Dermis lymphatic vessel endothelial cell (primary cell): ENCODE data around the gene ZNF622. TPM values are rescaled to one million over a fixed set of nuclear protein-coding genes. Genes with fewer than 3 reads are reported as not detected.

Source experiments
- total RNA-seq: library from RNA; depleted of rRNA; stranded (reverse); fragments of >200 nt; gene quantifications from 2 replicates; pipeline ENCODE4 v1.2.1, GENCODE V29; 2014

Gene ZNF622
- 25.4 and 32.8 TPM in 2 replicates for total RNA-seq

GRCh38 chr5:16465544-16466432, at the start of gene ZNF622:
Gene ZNF622 (minus strand): TSS chr5:16465800. CDS start chr5:16465665, 135 bp downstream.

Other genes starting within 250 kb of the ZNF622 start
- gene RETREG1, start 151.2 kb upstream of the ZNF622 start, total RNA-seq: 0.09 TPM in 1 of 2 replicates, not detected in the other